ENCODE results near the gene TBC1D23. TPM values are rescaled to one million over a fixed set of nuclear protein-coding genes. Genes with fewer than 3 reads are reported as not detected.
"Not testable (repeated sequence)": the region's sequence is repeated elsewhere in the genome, so short reads cannot be mapped to it uniquely, and the experiment has no call there.

TBC1D23 gene
- total RNA-seq, 2 experiments from 2014 or later = 17.6 to 19.4 TPM

GRCh38 chr3:100340527-100340926, 79.7 kb downstream of the TBC1D23 start:
- ChIA-PET POLR2A (no interaction called here), CTCF (interaction anchor here (0.6 kb wide), 1 partner anchor 74 kb away, joined by 3 read pairs; no protein-coding TSS in a partner anchor)
- Mint-ChIP-seq H3K4me1 (peaks cover 18% of the 10 kb centered on the region), H3K27ac (no peak overlapping the region), H3K4me3 (no peak overlapping the region), H3K27me3 (no peaks in the 10 kb centered on the region), H3K9me3 (ENCODE audit: low read depth) (no peaks in the 10 kb centered on the region), H3K36me3 (ENCODE audit: low read depth) (peaks cover 40% of the 10 kb centered on the region)
- intact Hi-C loops (cut with DNase I, micrococcal nuclease) = no loop called here
- no peak for ATAC-seq
- DNase-seq = no peak

GRCh38 chr3:100348727-100349126, 87.9 kb downstream of the TBC1D23 start:
- CTCF ChIA-PET = interaction anchor here (1.3 kb wide), 1 partner anchor 26 kb away, joined by 4 read pairs; no protein-coding TSS in a partner anchor
- POLR2A ChIA-PET = no interaction called here
- H3K9me3 Mint-ChIP-seq (ENCODE audit: low read depth) = no peaks in the 10 kb centered on the region
- peaks cover 72% of the 10 kb centered on the region for H3K36me3 Mint-ChIP-seq (ENCODE audit: low read depth)
- DNase-seq = no peak
- no peak overlapping the region for H3K4me3 Mint-ChIP-seq
- no peaks in the 10 kb centered on the region for H3K4me1 Mint-ChIP-seq
- H3K27ac Mint-ChIP-seq = no peak overlapping the region
- ATAC-seq = no peak
- intact Hi-C loops (cut with DNase I, micrococcal nuclease) = no loop called here
- no peaks in the 10 kb centered on the region for H3K27me3 Mint-ChIP-seq

DNA sequence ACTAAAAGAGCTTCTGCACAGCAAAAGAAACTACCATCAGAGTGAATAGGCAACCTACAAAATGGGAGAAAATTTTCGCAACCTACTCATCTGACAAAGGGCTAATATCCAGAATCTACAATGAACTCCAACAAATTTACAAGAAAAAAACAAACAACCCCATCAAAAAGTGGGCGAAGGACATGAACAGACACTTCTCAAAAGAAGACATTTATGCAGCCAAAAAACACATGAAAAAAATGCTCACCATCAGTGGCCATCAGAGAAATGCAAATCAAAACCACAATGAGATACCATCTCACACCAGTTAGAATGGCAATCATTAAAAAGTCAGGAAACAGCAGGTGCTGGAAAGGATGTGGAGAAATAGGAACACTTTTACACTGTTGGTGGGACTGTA, 91.0 kb downstream of the TBC1D23 start:
- ATAC-seq; H3K9me3 Mint-ChIP-seq (ENCODE audit: low read depth); CTCF ChIA-PET; H3K4me1 Mint-ChIP-seq; H3K27ac Mint-ChIP-seq; POLR2A ChIA-PET; H3K27me3 Mint-ChIP-seq; DNase-seq; intact Hi-C loops (cut with DNase I, micrococcal nuclease); H3K4me3 Mint-ChIP-seq: not testable (repeated sequence)
- peaks cover 61% of the 10 kb centered on the region for H3K36me3 Mint-ChIP-seq (ENCODE audit: low read depth)

GRCh38 chr3:100352296-100353231, 91.8 kb downstream of the TBC1D23 start:
- H3K27me3 Mint-ChIP-seq = no peaks in the 10 kb centered on the region
- ChIA-PET POLR2A (no interaction called here), CTCF (no interaction called here)
- H3K36me3 Mint-ChIP-seq (ENCODE audit: low read depth) = peaks cover 55% of the 10 kb centered on the region
- intact Hi-C loops (cut with DNase I, micrococcal nuclease) = no loop called here
- H3K9me3 Mint-ChIP-seq (ENCODE audit: low read depth) = no peaks in the 10 kb centered on the region
- DNase-seq (no peak), ATAC-seq (no peak)
- no peak overlapping the region for H3K27ac Mint-ChIP-seq
- no peaks in the 10 kb centered on the region for H3K4me1 Mint-ChIP-seq
- H3K4me3 Mint-ChIP-seq = no peak overlapping the region

- ChIA-PET POLR2A (interaction anchor here (0.9 to 1.1 kb wide), 2 partner anchors 12 to 47 kb away, joined by 3 to 4 read pairs; partner anchors contain the start of genes LNP1 and TOMM70), CTCF (interaction anchor here (0.6 to 1.6 kb wide), 5 partner anchors 12 to 257 kb away, joined by 3 to 5 read pairs (median 3); no protein-coding TSS in a partner anchor)
- Mint-ChIP-seq H3K27ac (no peak overlapping the region), H3K36me3 (ENCODE audit: low read depth) (peaks cover 49% of the 10 kb centered on the region), H3K27me3 (no peaks in the 10 kb centered on the region), H3K4me1 (no peaks in the 10 kb centered on the region), H3K4me3 (no peak overlapping the region), H3K9me3 (ENCODE audit: low read depth) (no peaks in the 10 kb centered on the region)
- ATAC-seq (no peak), DNase-seq (no peak)
- intact Hi-C loops (cut with DNase I, micrococcal nuclease) = no loop called here
Observed at GRCh38 chr3:100354850-100355249, 94.1 kb downstream of the TBC1D23 start.

DNA sequence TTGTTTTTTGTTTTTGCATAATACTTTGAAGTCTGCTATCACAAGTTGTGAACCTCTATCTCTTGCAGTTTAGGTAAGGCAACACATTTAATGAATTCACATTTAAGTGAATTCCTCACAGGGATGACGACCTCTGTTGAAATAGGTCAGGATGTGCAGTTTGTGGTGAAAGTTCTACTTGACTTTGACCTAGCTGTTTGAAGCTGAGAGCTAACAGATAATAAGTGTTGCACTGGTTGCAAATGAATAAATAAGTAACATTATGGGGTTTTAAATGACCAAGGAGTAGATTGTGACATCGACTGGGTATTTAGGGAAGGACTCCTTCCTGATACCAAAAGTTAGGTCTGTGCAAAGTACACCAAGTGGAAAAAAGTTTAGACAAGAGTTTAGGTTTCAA, 97.6 kb downstream of the TBC1D23 start:
- CTCF ChIA-PET = no interaction called here
- peaks cover 51% of the 10 kb centered on the region for H3K36me3 Mint-ChIP-seq (ENCODE audit: low read depth)
- H3K9me3 Mint-ChIP-seq (ENCODE audit: low read depth) = no peaks in the 10 kb centered on the region

DNA sequence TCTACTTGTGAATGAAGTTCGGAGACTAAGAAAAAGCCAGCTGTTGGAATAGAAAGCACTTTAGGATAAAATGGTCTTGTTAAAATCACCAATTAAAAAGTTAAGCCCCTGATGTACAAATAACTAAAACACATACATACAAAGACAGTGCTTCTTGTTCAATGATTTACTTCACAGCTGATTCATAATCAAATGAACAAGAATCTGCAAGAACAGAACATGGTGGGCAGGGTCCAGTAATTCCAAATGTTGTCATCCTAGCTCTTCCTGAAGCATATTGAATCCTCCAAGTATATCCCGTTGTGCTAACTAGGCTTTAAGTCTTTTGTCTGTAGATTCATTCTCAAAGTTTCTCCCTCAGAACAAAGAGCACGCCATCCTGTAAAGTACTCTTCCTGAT, 98.2 kb downstream of the TBC1D23 start:
- H3K4me3 Mint-ChIP-seq = no peak overlapping the region
- H3K27me3 Mint-ChIP-seq = no peaks in the 10 kb centered on the region
- peaks cover 53% of the 10 kb centered on the region for H3K36me3 Mint-ChIP-seq (ENCODE audit: low read depth)
- ChIA-PET CTCF (interaction anchor here (1.1 to 1.3 kb wide), 3 partner anchors 22 to 44 kb away, joined by 3 read pairs; partner anchors contain the start of gene NIT2), POLR2A (interaction anchor here (1.1 kb wide), 1 partner anchor 30 kb away, joined by 4 read pairs; no protein-coding TSS in a partner anchor)
- no peaks in the 10 kb centered on the region for H3K4me1 Mint-ChIP-seq
- no peak for ATAC-seq
- DNase-seq = no peak
- intact Hi-C loops (cut with DNase I, micrococcal nuclease) = no loop called here
- H3K9me3 Mint-ChIP-seq (ENCODE audit: low read depth) = no peaks in the 10 kb centered on the region
- H3K27ac Mint-ChIP-seq = no peak overlapping the region

More for the DNA sequence above, 97.6 kb downstream of the TBC1D23 start:
- Mint-ChIP-seq H3K27ac (no peak overlapping the region), H3K4me3 (no peak overlapping the region), H3K27me3 (no peaks in the 10 kb centered on the region), H3K4me1 (no peaks in the 10 kb centered on the region)
- POLR2A ChIA-PET = interaction anchor here (1.1 kb wide), 1 partner anchor 29 kb away, joined by 4 read pairs; no protein-coding TSS in a partner anchor
- no peak for DNase-seq
- intact Hi-C loops (cut with DNase I, micrococcal nuclease) = no loop called here
- no peak for ATAC-seq

- peaks cover 57% of the 10 kb centered on the region for H3K36me3 Mint-ChIP-seq (ENCODE audit: low read depth)
- no peak for ATAC-seq
- H3K9me3 Mint-ChIP-seq (ENCODE audit: low read depth) = no peaks in the 10 kb centered on the region
- ChIA-PET POLR2A (interaction anchor here (0.5 kb wide), 1 partner anchor 11 kb away, joined by 3 read pairs; no protein-coding TSS in a partner anchor), CTCF (interaction anchor here (0.7 to 1.5 kb wide), 2 partner anchors 9 to 26 kb away, joined by 3 to 4 read pairs; no protein-coding TSS in a partner anchor)
- no peaks in the 10 kb centered on the region for H3K27me3 Mint-ChIP-seq
- no peak for DNase-seq
- intact Hi-C loops (cut with DNase I, micrococcal nuclease) = no loop called here
- no peak overlapping the region for H3K27ac Mint-ChIP-seq
- H3K4me3 Mint-ChIP-seq = no peak overlapping the region
- H3K4me1 Mint-ChIP-seq = no peaks in the 10 kb centered on the region
Observed at GRCh38 chr3:100360757-100361496, 100.1 kb downstream of the TBC1D23 start.

DNA sequence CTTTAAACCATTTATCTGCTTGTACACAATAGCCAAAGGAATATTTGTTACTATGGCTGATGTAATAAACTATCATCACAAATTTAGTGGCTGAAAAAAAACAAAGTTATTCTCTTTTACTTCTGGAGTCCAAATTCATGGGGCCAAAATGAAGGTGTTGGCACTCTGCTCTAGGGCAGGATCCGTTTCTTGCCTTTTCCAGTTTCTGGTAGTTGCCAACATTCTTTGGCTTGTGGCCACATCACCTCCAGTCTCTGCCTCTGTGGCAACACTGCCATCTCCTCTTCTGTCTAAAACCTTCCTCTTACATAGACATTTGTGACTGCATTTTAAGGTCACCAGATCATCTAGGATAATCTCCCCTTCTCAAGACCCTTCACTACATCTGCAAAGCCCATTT, 101.1 kb downstream of the TBC1D23 start:
- ATAC-seq = no peak
- CTCF ChIA-PET = no interaction called here
- H3K27ac Mint-ChIP-seq = no peak overlapping the region

GRCh38 chr3:100364421-100364820, 103.6 kb downstream of the TBC1D23 start:
- Mint-ChIP-seq H3K27ac (no peak overlapping the region), H3K27me3 (no peaks in the 10 kb centered on the region), H3K36me3 (ENCODE audit: low read depth) (peaks cover 63% of the 10 kb centered on the region), H3K4me1 (no peaks in the 10 kb centered on the region), H3K9me3 (ENCODE audit: low read depth) (no peaks in the 10 kb centered on the region), H3K4me3 (no peak overlapping the region)
- intact Hi-C loops (cut with DNase I, micrococcal nuclease) = no loop called here
- no peak for ATAC-seq
- no peak for DNase-seq
- CTCF ChIA-PET = no interaction called here
- POLR2A ChIA-PET = no interaction called here

More for the DNA sequence above, 101.1 kb downstream of the TBC1D23 start:
- Mint-ChIP-seq H3K4me1 (no peaks in the 10 kb centered on the region), H3K27me3 (no peaks in the 10 kb centered on the region), H3K9me3 (ENCODE audit: low read depth) (no peaks in the 10 kb centered on the region), H3K36me3 (ENCODE audit: low read depth) (peaks cover 58% of the 10 kb centered on the region), H3K4me3 (no peak overlapping the region)
- POLR2A ChIA-PET = interaction anchor here (0.5 kb wide), 1 partner anchor 10 kb away, joined by 3 read pairs; no protein-coding TSS in a partner anchor
- no peak for DNase-seq
- intact Hi-C loops (cut with DNase I, micrococcal nuclease) = no loop called here

GRCh38 chr3:100366424-100366823, 105.6 kb downstream of the TBC1D23 start:
- intact Hi-C loops (cut with DNase I, micrococcal nuclease) = no loop called here
- Mint-ChIP-seq H3K36me3 (ENCODE audit: low read depth) (peaks cover 53% of the 10 kb centered on the region), H3K9me3 (ENCODE audit: low read depth) (no peaks in the 10 kb centered on the region), H3K4me1 (no peaks in the 10 kb centered on the region), H3K27ac (no peak overlapping the region), H3K27me3 (no peaks in the 10 kb centered on the region), H3K4me3 (no peak overlapping the region)
- ChIA-PET CTCF (no interaction called here), POLR2A (no interaction called here)
- DNase-seq (no peak), ATAC-seq (no peak)

Measured in activated CD4-positive, alpha-beta T cell treated with anti-CD3 and anti-CD28 coated beads for 36 hours (primary cell).